Choroid plexus epithelial cell (primary cell): ENCODE data around the gene ABL2.

Source experiments
- DNase-seq: peaks from one replicate; pipeline ENCODE4 v3.0.0-alpha.2; 2010; ENCODE audit warnings: low read depth
- H3K4me3 ChIP-seq: 2 replicates; pipeline ENCODE4 v1.5.1; 2011; ENCODE audit warnings: low read depth, mild to moderate bottlenecking, control low read depth, low read length, moderate library complexity
- CTCF ChIP-seq: conservative IDR thresholded peaks from 2 replicates; pipeline ENCODE4 v1.5.1; 2011; ENCODE audit warnings: low read depth, mild to moderate bottlenecking, control low read depth, inconsistent platforms, low read length, moderate library complexity

Gene ABL2

GRCh38 chr1:179066471-179066870 is 163.0 kb downstream of the ABL2 start:
- TF ChIP-seq CTCF: no peak
- no peak for DNase-seq
- H3K4me3 ChIP-seq: no peak overlapping the region

DNA sequence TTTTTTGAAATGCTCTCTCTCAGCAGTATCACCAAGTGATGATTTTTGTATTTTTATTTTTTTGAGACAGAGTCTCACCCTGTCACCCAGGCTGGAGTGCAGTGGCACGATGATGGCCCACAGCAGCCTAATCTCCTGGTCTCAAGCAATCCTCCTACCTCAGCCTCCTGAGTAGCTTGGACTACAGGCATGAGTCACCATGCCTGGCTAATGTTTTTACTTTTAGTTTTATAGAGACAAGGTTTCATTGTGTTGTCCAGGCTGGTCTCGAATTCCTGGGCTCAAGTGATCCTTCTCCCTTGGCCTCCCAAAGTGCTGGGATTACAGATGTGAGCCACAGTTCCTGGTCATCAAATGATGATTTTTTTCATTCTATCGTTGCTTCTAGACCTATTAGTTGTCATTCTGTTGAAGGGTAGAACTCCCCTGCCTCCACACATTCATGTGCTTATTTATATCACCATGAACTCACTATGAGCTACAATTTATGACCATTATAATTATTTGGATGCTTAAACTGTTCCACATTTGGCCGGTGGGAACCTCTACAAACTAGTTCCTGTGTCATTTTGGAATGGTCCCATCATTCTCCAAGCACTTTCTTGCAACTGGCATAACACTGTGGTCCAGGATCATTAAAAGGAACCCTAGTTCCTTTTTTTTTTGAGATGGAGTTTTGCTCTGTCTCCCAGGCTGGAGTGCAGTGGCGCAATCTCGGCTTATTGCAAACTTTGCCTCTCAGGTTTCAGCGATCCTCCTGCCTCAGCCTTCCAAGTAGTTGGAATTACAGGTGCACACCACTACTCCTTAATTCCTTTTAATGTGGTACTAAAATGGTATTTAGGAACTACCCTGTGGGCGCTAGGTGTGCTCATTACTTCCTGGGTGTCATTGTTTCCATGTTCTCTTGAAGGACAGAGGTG is 167.9 kb downstream of the ABL2 start:
- H3K4me3 ChIP-seq: no peak overlapping the region
- no peak for DNase-seq
- no peak for TF ChIP-seq CTCF

DNA sequence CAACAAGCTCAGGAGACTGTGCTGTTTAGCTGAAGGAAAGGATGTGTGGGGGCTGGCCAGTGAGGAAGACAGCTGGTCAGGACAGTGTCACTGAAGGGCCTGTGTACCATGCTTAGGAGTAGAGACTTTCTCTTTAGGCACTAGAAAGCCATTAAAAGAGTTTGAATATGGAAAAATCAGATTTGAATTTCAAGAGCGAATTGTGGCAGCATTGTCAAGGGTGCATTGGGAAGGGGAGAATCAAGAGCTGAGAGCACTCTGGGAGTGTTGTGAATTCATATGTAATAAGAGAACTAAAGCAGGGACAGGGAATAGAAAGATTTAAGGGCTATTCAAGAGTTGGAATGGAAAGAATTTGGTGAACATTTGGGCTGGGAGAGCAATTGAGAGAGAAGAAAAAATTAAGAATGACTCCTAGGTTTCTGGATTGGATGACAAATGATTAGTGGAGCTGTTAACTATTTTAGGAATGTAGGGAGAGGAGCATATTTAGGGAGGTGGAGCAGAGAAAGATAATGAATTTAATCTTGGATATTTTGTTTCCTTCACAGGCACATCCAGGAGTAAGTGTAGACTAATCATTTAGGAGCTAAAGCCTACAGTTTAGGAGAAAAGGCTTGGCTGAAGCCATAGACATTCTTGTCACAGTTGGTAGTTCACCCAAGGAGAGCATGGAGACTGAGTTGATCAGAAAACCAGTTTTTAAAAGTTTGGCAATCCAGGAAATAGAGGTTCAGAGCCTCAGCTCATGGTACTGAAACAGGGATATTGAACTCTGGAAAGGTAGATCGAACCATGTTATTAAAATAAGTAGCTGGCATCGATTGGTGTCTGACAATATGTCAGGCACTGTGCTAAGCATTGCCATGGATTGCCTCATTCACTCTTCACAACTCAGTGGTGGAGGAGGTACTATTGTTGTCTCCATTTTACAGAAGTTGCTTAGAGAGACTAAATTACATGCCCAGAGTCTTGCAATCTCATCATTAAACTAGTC is 170.7 kb downstream of the ABL2 start:
- DNase-seq: no peak
- H3K4me3 ChIP-seq: no peak overlapping the region
- TF ChIP-seq CTCF: no peak

GRCh38 chr1:179055937-179056336 is 173.5 kb downstream of the ABL2 start:
- no peak for TF ChIP-seq CTCF
- no peak overlapping the region for H3K4me3 ChIP-seq
- no peak for DNase-seq

DNA sequence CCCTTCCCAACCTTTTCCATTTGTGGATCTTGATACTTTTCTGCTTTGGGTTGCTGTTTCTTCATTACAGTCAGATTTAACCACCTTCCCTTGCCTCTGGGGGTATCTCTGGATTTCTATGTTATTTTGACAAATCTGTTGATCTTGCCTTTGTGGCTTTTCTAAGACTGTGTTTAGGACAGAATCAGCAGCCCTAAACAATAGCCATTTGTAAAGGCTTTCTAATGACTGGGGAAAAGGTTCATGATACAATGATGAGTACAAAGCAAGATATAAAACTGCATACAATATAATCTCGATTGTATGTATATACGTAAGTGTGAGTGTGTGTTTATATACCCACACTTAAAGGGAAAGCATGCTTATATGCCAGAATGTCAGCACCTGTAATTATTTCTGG is 176.0 kb downstream of the ABL2 start:
- no peak for TF ChIP-seq CTCF
- DNase-seq: no peak

GRCh38 chr1:179052776-179053175 is 176.7 kb downstream of the ABL2 start:
- TF ChIP-seq CTCF: no peak
- DNase-seq: no peak
- no peak overlapping the region for H3K4me3 ChIP-seq

More for the DNA sequence above, 176.0 kb downstream of the ABL2 start:
- no peak overlapping the region for H3K4me3 ChIP-seq
